Tibial artery (tissue), 4 donors: Measurements from ENCODE around the gene PAPLN.
A peak's percentile ranks its signal among the peaks of the same experiment; 100 is the strongest.

Experiments
- DNase-seq, 2 donors: peaks; one replicate each; pipeline ENCODE4 v3.0.0-alpha.2; 2019
- H3K27ac ChIP-seq, 2 donors: fragments of 200-600 bp; sonication (generic) in 1 of 2; 1 replicate in 1 of 2; 2 replicates in 1 of 2; pipeline ENCODE4 v1.5.1; 2018 to 2019; ENCODE audit warnings: mild to moderate bottlenecking in 1 of 2
- H3K27me3 ChIP-seq, 2 donors: fragments of 200-600 bp; sonication (generic) in 1 of 2; one replicate each; pipeline versions ENCODE4 v1.5.1 to v1.6.0; 2016 to 2019
- H3K36me3 ChIP-seq, 3 donors: fragments of 200-600 bp; sonication (generic) in 2 of 3; one replicate each; pipeline ENCODE4 v1.5.1; 2016 to 2019; ENCODE audit warnings: mild to moderate bottlenecking in 2 of 3
- H3K4me1 ChIP-seq, 4 donors: fragments of 200-600 bp; sonication (generic) in 2 of 4; 1 replicate in 3 of 4; 2 replicates in 1 of 4; pipeline ENCODE4 v1.5.1; 2016 to 2019
- H3K4me3 ChIP-seq, 2 donors: fragments of 200-600 bp; sonication (generic) in 1 of 2; 1 replicate in 1 of 2; 2 replicates in 1 of 2; pipeline ENCODE4 v1.5.1; 2018 to 2019; ENCODE audit warnings: mild to moderate bottlenecking in 2 of 2
- H3K9me3 ChIP-seq, 3 donors: fragments of 200-600 bp; sonication (generic) in 1 of 3; one replicate each; pipeline ENCODE4 v1.5.1; 2016 to 2019
- intact Hi-C: fragments of 100-400 bp; cut with DNase I; formaldehyde crosslinking; loops from one replicate; pipeline ENCODE4 v1.15.0; 2023; ENCODE audit warnings: low total_unique reads
- TF ChIP-seq, protein P1 (sequence below), 2 experiments: fragments of 200-600 bp in 1 of 2; fragments of 450-650 bp in 1 of 2; IDR thresholded peaks; one replicate each; pipeline ENCODE4 v1.5.1; 2017 to 2019; ENCODE audit warnings: antibody characterized with exemption in 2 of 2, mild to moderate bottlenecking in 1 of 2, moderate library complexity in 1 of 2

The PAPLN gene

DNA sequence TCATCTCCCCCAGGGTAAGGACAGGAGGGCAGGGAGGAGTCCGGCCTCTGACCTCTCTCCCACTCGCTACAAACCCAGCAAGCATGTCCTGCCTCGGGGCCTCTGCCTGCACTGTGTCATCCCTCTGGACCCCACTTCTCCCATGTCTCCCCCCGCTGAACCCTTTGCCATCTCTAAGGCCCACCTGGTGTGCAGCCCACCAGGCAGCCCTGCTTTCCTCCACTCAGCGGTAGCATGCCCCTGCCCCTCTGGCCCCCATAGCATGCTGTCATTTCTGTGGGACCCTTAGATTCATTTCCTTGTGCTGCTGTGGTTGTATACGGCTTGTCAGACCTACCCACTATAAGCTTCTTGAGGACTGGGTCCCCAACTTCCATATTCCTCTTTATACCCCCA is 17.7 kb downstream of the PAPLN start:
- Histone ChIP-seq H3K4me3 (no peak overlapping the region), H3K4me1 (no peaks in the 10 kb centered on the region), H3K27ac (no peak overlapping the region), H3K9me3 (no peaks in the 10 kb centered on the region), H3K36me3 (peaks cover 0 to 32% (median 0%) of the 10 kb centered on the region in 3 donors), H3K27me3 (no peaks in the 10 kb centered on the region)
- peak in 1 of 2 donors; percentile 38 for DNase-seq
- TF ChIP-seq, protein P1, sequence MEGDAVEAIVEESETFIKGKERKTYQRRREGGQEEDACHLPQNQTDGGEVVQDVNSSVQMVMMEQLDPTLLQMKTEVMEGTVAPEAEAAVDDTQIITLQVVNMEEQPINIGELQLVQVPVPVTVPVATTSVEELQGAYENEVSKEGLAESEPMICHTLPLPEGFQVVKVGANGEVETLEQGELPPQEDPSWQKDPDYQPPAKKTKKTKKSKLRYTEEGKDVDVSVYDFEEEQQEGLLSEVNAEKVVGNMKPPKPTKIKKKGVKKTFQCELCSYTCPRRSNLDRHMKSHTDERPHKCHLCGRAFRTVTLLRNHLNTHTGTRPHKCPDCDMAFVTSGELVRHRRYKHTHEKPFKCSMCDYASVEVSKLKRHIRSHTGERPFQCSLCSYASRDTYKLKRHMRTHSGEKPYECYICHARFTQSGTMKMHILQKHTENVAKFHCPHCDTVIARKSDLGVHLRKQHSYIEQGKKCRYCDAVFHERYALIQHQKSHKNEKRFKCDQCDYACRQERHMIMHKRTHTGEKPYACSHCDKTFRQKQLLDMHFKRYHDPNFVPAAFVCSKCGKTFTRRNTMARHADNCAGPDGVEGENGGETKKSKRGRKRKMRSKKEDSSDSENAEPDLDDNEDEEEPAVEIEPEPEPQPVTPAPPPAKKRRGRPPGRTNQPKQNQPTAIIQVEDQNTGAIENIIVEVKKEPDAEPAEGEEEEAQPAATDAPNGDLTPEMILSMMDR (IDR thresholded peaks at IDR 0.05): no peak
- intact Hi-C loops: no loop called here

DNA sequence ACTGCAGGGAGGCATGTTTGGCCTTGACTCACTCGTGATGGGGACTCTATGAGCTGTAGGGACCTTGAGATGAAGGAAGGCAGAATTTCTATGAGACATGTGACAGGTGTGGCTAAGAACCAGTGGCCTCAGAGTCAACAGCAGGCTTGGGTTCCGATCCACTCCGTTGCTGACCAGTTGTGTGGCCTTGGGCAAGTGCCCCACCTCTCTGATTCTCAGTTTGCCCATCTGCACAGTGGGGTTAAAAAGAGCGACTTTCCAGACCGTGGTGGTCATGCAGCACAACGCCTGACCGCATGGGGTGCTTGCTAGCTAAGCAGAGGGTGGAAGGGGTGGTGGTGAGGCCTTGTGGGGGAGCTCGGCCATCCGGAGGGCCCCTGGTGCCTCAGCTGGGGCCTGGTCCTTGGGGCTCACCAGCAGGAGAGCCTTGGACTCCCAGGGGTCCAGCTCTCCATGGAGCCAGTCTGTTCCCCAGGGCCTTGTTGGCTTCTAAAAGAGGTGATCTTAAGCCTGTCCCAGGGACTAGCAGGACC is 18.5 kb downstream of the PAPLN start:
- TF ChIP-seq, protein P1 (IDR thresholded peaks at IDR 0.05): no peak
- no peak overlapping the region for H3K4me3 ChIP-seq
- peak in 1 of 2 donors; percentile 28 for DNase-seq
- no peaks in the 10 kb centered on the region for H3K27me3 ChIP-seq
- no peaks in the 10 kb centered on the region for H3K4me1 ChIP-seq
- H3K27ac ChIP-seq: no peak overlapping the region
- no peaks in the 10 kb centered on the region for H3K9me3 ChIP-seq
- H3K36me3 ChIP-seq: peaks cover 0 to 29% (median 0%) of the 10 kb centered on the region in 3 donors
- intact Hi-C loops: no loop called here

DNA sequence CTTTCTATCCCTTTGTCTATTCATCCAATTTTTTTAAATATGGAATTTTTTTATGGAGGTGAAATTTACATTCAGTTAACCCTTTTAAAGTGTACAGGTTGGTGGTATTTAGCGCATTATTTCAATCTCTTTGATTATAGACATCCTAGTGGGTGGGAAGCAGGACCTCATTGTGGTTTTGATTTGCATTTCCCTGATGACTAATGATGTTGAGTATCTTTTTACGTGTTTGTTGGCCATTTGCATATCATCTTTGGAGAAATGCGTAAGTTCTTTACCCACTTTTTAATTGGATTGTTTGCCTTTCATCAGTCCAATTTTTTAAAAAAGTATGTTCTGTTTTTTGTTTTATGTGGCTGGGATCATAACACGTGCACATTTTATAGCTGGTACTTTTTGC is 20.8 kb downstream of the PAPLN start:
- TF ChIP-seq, protein P1 (IDR thresholded peaks at IDR 0.05): no peak
- H3K4me1 ChIP-seq: no peaks in the 10 kb centered on the region
- no peak overlapping the region for H3K4me3 ChIP-seq
- DNase-seq: no peak
- no peaks in the 10 kb centered on the region for H3K9me3 ChIP-seq
- peaks cover 0 to 25% (median 0%) of the 10 kb centered on the region in 3 donors for H3K36me3 ChIP-seq
- H3K27ac ChIP-seq: no peak overlapping the region
- intact Hi-C loops: no loop called here
- H3K27me3 ChIP-seq: no peaks in the 10 kb centered on the region

DNA sequence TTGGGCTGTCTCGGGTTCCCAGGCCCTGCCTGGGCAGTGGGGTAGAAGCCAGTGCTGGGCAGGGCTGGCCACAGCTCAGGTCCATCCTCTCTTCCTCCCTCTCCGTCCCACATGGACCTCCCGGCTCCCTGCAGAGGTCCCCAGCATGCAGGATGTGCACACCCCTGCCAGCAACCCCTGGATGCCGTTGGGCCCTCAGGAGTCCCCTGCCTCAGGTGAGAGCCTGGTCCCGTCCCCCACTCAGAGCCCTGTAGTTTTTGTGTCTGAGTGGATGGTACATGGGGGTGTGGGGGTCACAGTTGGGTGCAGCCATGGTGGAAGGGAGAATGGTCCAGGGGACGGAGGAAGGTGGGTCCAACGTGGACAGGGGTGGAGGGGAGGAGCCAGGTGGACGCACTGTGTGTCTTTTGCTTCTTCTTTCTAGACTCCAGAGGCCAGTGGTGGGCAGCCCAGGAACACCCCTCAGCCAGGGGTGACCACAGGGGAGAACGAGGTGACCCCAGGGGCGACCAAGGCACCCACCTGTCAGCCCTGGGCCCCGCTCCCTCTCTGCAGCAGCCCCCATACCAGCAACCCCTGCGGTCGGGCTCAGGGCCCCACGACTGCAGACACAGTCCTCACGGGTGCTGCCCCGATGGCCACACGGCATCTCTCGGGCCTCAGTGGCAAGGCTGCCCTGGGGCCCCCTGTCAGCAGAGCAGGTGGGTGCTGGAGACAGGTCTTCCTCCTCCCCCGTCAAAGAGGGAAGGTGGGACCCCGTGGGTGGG is 21.7 kb downstream of the PAPLN start:
- no peak overlapping the region for H3K4me3 ChIP-seq
- H3K9me3 ChIP-seq: no peaks in the 10 kb centered on the region
- DNase-seq: peak; percentile 12 to 59
- H3K36me3 ChIP-seq: peaks cover 0 to 16% (median 0%) of the 10 kb centered on the region in 3 donors
- no peak overlapping the region for H3K27ac ChIP-seq
- intact Hi-C loops: no loop called here
- H3K27me3 ChIP-seq: no peaks in the 10 kb centered on the region
- H3K4me1 ChIP-seq: no peaks in the 10 kb centered on the region
- TF ChIP-seq, protein P1 (IDR thresholded peaks at IDR 0.05): no peak

DNA sequence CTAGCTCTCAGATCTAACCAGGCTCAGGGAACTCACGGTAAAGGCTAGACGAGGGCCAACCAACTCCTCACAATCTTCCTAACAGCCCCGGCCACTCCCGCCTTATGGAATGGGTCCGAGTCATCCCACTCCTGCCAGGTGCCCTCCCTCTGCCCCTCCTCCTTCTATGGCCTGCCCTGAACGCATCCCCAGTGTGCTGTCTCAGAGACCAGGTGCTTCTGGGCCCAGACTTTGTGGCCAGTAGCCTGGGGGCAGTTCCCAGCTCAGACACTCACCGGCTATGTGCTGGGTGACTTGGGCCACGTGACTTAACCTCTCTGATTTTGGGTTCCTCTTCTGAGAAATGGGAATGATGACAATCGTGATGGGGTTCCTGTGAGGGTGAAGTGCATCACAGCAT is 22.5 kb downstream of the PAPLN start:
- Histone ChIP-seq H3K4me1 (no peaks in the 10 kb centered on the region), H3K27me3 (no peaks in the 10 kb centered on the region), H3K36me3 (peaks cover 0 to 11% (median 0%) of the 10 kb centered on the region in 3 donors), H3K27ac (no peak overlapping the region), H3K9me3 (no peaks in the 10 kb centered on the region), H3K4me3 (no peak overlapping the region)
- TF ChIP-seq, protein P1 (IDR thresholded peaks at IDR 0.05): no peak
- no peak for DNase-seq
- intact Hi-C loops: no loop called here
